Measurements from ENCODE around the gene DCAF7. TPM values are rescaled to one million over a fixed set of nuclear protein-coding genes. Genes with fewer than 3 reads are reported as not detected.

DCAF7 gene
- total RNA-seq, 1 donor from 2014 or later: 9.5 TPM

DNA sequence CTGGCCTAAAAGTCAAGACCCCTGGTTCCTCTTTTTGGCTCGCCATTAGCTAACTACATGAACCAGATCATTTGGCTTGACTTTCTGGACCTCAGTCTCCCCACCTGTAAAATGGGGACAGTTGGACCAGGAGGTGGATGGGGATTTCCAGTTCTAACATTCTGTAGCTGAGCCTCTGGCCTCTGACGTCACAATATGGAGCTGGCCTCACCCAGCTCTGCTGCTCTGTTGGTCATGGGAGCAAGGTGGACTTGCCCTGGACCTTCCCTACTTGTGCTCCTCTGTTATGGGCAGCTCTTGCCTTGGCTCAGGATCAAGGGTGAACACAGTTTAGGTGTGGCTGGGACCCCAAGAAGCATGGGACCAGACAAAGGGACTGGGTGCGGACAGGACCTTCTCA, 43.6 kb upstream of the DCAF7 start:
- DNase-seq (ENCODE audit: low read depth) (no peak), FAIRE-seq (peak; percentile 7)
- no peaks in the 10 kb centered on the region for H3K27me3 ChIP-seq (ENCODE audit: control insufficient read depth, insufficient read depth, low read length)
- no peaks in the 10 kb centered on the region for H3K36me3 ChIP-seq (ENCODE audit: control insufficient read depth, insufficient read depth, low read length)
- H3K4me3 ChIP-seq (ENCODE audit: low read depth, low read length): no peak overlapping the region
- no peak for TF ChIP-seq CTCF (IDR thresholded peaks at IDR 0.05; ENCODE audit: insufficient read depth, low read length, severe bottlenecking)

- Histone ChIP-seq H3K27me3 (ENCODE audit: control insufficient read depth, insufficient read depth, low read length) (peaks cover 2% of the 10 kb centered on the region), H3K36me3 (ENCODE audit: control insufficient read depth, insufficient read depth, low read length) (no peaks in the 10 kb centered on the region), H3K4me3 (ENCODE audit: low read depth, low read length) (no peak overlapping the region)
- no peak for TF ChIP-seq CTCF (IDR thresholded peaks at IDR 0.05; ENCODE audit: insufficient read depth, low read length, severe bottlenecking)
- DNase-seq (ENCODE audit: low read depth) (no peak), FAIRE-seq (no peak)
Observed at GRCh38 chr17:63511331-63511730, 38.9 kb upstream of the DCAF7 start.

GRCh38 chr17:63512388-63512787, 37.9 kb upstream of the DCAF7 start:
- Histone ChIP-seq H3K27me3 (ENCODE audit: control insufficient read depth, insufficient read depth, low read length) (peaks cover 2% of the 10 kb centered on the region), H3K36me3 (ENCODE audit: control insufficient read depth, insufficient read depth, low read length) (no peaks in the 10 kb centered on the region), H3K4me3 (ENCODE audit: low read depth, low read length) (no peak overlapping the region)
- FAIRE-seq: no peak
- no peak for TF ChIP-seq CTCF (IDR thresholded peaks at IDR 0.05; ENCODE audit: insufficient read depth, low read length, severe bottlenecking)
- DNase-seq (ENCODE audit: low read depth): no peak

DNA sequence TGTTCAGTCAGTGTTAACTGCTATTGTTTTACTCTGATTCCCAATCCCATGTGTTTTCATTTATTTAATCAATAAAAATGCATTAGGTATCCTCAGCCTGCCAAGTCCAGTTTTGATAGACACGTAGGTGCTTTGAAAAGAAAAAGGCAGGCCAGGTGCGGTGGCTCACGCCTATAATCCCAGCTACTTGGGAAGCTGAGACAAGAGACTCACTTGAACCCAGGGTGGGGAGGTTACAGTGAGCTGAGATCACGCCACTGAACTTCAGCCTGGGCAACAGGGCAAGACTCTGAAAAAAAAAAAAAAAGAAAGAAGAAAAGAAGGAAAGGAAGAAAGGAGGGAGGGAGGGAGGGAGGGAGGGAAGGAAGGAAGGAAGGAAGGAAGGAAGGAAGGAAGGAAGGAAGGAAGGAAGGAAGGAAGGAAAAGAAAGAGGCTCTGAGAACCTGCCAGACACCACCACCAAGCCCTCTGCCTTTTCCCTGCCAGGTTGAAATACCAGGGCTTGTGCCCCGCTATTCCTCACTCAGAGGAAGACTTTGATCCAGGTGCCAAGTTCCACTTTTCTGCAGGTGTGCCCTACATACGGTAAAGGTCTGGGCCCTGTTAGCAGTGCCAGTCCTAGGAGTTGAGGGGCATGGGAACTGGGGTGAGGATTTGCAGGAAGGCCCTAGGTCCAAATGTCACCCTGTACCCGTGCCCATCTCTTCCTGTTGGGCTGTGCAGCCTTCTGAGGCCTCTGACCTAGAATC, 37.2 kb upstream of the DCAF7 start:
- TF ChIP-seq CTCF (IDR thresholded peaks at IDR 0.05; ENCODE audit: insufficient read depth, low read length, severe bottlenecking): no peak

DNA sequence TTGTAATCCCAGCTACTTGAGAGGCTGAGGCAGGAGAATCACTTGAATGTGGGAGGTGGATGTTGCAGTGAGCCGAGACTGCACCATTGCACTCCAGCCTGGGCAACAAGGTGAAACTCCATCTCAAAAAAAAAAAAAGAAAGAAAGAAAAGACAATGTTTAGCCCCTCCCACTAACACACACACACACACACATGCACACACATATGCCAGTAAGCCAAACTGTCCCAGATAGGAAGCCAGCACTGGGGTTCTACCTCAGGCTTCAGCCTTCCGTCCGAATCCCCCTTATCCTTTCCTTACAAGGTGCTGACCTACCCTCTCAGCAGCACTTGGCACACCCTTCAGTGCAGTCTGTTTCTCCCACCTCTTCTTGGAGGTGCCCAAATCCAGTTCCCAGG, 35.8 kb upstream of the DCAF7 start:
- FAIRE-seq: no peak
- Histone ChIP-seq H3K36me3 (ENCODE audit: control insufficient read depth, insufficient read depth, low read length) (no peaks in the 10 kb centered on the region), H3K4me3 (ENCODE audit: low read depth, low read length) (no peak overlapping the region), H3K27me3 (ENCODE audit: control insufficient read depth, insufficient read depth, low read length) (peaks cover 5% of the 10 kb centered on the region)
- no peak for DNase-seq (ENCODE audit: low read depth)
- no peak for TF ChIP-seq CTCF (IDR thresholded peaks at IDR 0.05; ENCODE audit: insufficient read depth, low read length, severe bottlenecking)

More for the DNA sequence above, 37.2 kb upstream of the DCAF7 start:
- FAIRE-seq: no peak
- no peak for DNase-seq (ENCODE audit: low read depth)
- no peaks in the 10 kb centered on the region for H3K36me3 ChIP-seq (ENCODE audit: control insufficient read depth, insufficient read depth, low read length)
- H3K4me3 ChIP-seq (ENCODE audit: low read depth, low read length): no peak overlapping the region
- H3K27me3 ChIP-seq (ENCODE audit: control insufficient read depth, insufficient read depth, low read length): peaks cover 2% of the 10 kb centered on the region

GRCh38 chr17:63514974-63515373, 35.3 kb upstream of the DCAF7 start:
- DNase-seq (ENCODE audit: low read depth) (no peak), FAIRE-seq (no peak)
- no peak overlapping the region for H3K4me3 ChIP-seq (ENCODE audit: low read depth, low read length)
- TF ChIP-seq CTCF (IDR thresholded peaks at IDR 0.05; ENCODE audit: insufficient read depth, low read length, severe bottlenecking): no peak
- H3K36me3 ChIP-seq (ENCODE audit: control insufficient read depth, insufficient read depth, low read length): no peaks in the 10 kb centered on the region
- peaks cover 5% of the 10 kb centered on the region for H3K27me3 ChIP-seq (ENCODE audit: control insufficient read depth, insufficient read depth, low read length)
